ENCODE results near the gene HMGXB3. TPM values are rescaled to one million over a fixed set of nuclear protein-coding genes. Genes with fewer than 3 reads are reported as not detected.
"Not testable (repeated sequence)": the region's sequence is repeated elsewhere in the genome, so short reads cannot be mapped to it uniquely, and the experiment has no call there.

Gene HMGXB3
- total RNA-seq, 4 donors from 2014 or later = 35.5 to 70.2 (median 41.1) TPM

- H3K27ac ChIP-seq = no peak overlapping the region
- no peaks in the 10 kb centered on the region for H3K9me3 ChIP-seq
- peaks cover 8 to 19% of the 10 kb centered on the region in 2 donors for H3K4me1 ChIP-seq
- TF ChIP-seq CTCF (IDR thresholded peaks at IDR 0.05) (no peak), POLR2A (IDR thresholded peaks at IDR 0.05) (no peak)
- 87 to 94% methylated on average over 4 of the region's 4 CpGs for WGBS, 2 donors
- no peak for DNase-seq
- H3K36me3 ChIP-seq = peaks cover 35 to 50% of the 10 kb centered on the region in 2 donors
- intact Hi-C loops (cut with DNase I) = no loop called here
- no peak overlapping the region for H3K4me3 ChIP-seq (replicated peaks in 1 of 3)
- no peaks in the 10 kb centered on the region for H3K27me3 ChIP-seq
These were observed 26.2 kb downstream of the HMGXB3 start for GRCh38 chr5:150026682-150027172.

- Histone ChIP-seq H3K4me1 (peaks cover 3 to 13% of the 10 kb centered on the region in 2 donors), H3K36me3 (peaks cover 46 to 61% of the 10 kb centered on the region in 2 donors)
- H3K27me3 ChIP-seq; H3K27ac ChIP-seq; DNase-seq; H3K9me3 ChIP-seq; H3K4me3 ChIP-seq (replicated peaks in 1 of 3); intact Hi-C loops (cut with DNase I): not testable (repeated sequence)
- WGBS, 2 donors = 76 to 86% methylated on average over 1 of the region's 1 CpG
These were observed 27.5 kb downstream of the HMGXB3 start for GRCh38 chr5:150028047-150028446.

- Histone ChIP-seq H3K27me3 (no peaks in the 10 kb centered on the region), H3K4me3 (replicated peaks in 1 of 3) (no peak overlapping the region), H3K27ac (no peak overlapping the region), H3K9me3 (no peaks in the 10 kb centered on the region), H3K36me3 (peaks cover 66 to 70% of the 10 kb centered on the region in 2 donors), H3K4me1 (peaks cover 0 to 7% of the 10 kb centered on the region in 2 donors)
- TF ChIP-seq POLR2A (IDR thresholded peaks at IDR 0.05) (no peak), CTCF (IDR thresholded peaks at IDR 0.05) (no peak)
- WGBS, 2 donors = 95% methylated on average over 4 of the region's 4 CpGs
- intact Hi-C loops (cut with DNase I) = no loop called here
- DNase-seq = no peak
These were observed 32.8 kb downstream of the HMGXB3 start for GRCh38 chr5:150033334-150033733.

- no peak for DNase-seq
- no peaks in the 10 kb centered on the region for H3K27me3 ChIP-seq
- TF ChIP-seq POLR2A (IDR thresholded peaks at IDR 0.05) (no peak), CTCF (IDR thresholded peaks at IDR 0.05) (no peak)
- no peak overlapping the region for H3K4me3 ChIP-seq (replicated peaks in 1 of 3)
- 91 to 92% methylated on average over 4 of the region's 4 CpGs for WGBS, 2 donors
- H3K36me3 ChIP-seq = peaks cover 65 to 82% of the 10 kb centered on the region in 2 donors
- intact Hi-C loops (cut with DNase I) = no loop called here
- H3K27ac ChIP-seq = no peak overlapping the region
- H3K9me3 ChIP-seq = no peaks in the 10 kb centered on the region
- H3K4me1 ChIP-seq = peaks cover 0 to 7% of the 10 kb centered on the region in 2 donors
These were observed 34.1 kb downstream of the HMGXB3 start for GRCh38 chr5:150034662-150035061.

GRCh38 chr5:150035139-150035895 is 34.8 kb downstream of the HMGXB3 start:
- peaks cover 60 to 86% of the 10 kb centered on the region in 2 donors for H3K36me3 ChIP-seq
- no peak overlapping the region for H3K4me3 ChIP-seq (replicated peaks in 1 of 3)
- no peak for TF ChIP-seq CTCF (IDR thresholded peaks at IDR 0.05)
- TF ChIP-seq POLR2A (IDR thresholded peaks at IDR 0.05) = no peak
- no peaks in the 10 kb centered on the region for H3K9me3 ChIP-seq
- DNase-seq = no peak
- no peak overlapping the region for H3K27ac ChIP-seq
- H3K27me3 ChIP-seq = no peaks in the 10 kb centered on the region
- H3K4me1 ChIP-seq = peaks cover 0 to 7% of the 10 kb centered on the region in 2 donors
- 80 to 84% methylated on average over 7 of the region's 7 CpGs for WGBS, 2 donors
- intact Hi-C loops (cut with DNase I) = no loop called here

All from thyroid gland (tissue), 4 donors.